Calu3 (cell line): ENCODE measurements around the gene FGF18. TPM values are rescaled to one million over a fixed set of nuclear protein-coding genes. Genes with fewer than 3 reads are reported as not detected.
"Not testable (repeated sequence)": the region's sequence is repeated elsewhere in the genome, so short reads cannot be mapped to it uniquely, and the experiment has no call there.

Experiments
- Bru-seq: library from RNA; stranded (reverse); fragments of 400-500 nt; gene quantifications from one replicate; lab custom pipeline; 2021; lab: Mats Ljungman, UMichigan
- BruChase-seq, 2 experiments: library from RNA; stranded (reverse); fragments of 400-500 nt; gene quantifications; one replicate each; lab custom pipeline; 2021; lab: Mats Ljungman, UMichigan
- BruUV-seq: library from RNA; stranded (reverse); fragments of 400-500 nt; replicated peaks from 2 replicates; lab custom pipeline; 2021; lab: Mats Ljungman, UMichigan
- CTCF ChIA-PET: fragments of 300-600 bp; sonication (Branson Sonifier 250); formaldehyde crosslinking; loops from one replicate; lab custom pipeline; 2022; ENCODE audit warnings: antibody characterized with exemption; lab: Charles Lee
- DNase-seq: peaks from one replicate; pipeline ENCODE4 v3.0.0; 2022
- H3K27ac Mint-ChIP-seq: one replicate; pipeline ENCODE4 v1.8.0; 2022; ENCODE audit warnings: mixed read lengths; ENCODE audit not compliant: unreplicated experiment
- H3K27me3 Mint-ChIP-seq: one replicate; pipeline ENCODE4 v1.8.0; 2022; ENCODE audit warnings: mixed read lengths; ENCODE audit not compliant: unreplicated experiment
- H3K36me3 Mint-ChIP-seq: one replicate; pipeline ENCODE4 v1.8.0; 2022; ENCODE audit warnings: mild to moderate bottlenecking, moderate library complexity, mixed read lengths; ENCODE audit not compliant: insufficient read depth, unreplicated experiment
- H3K4me1 Mint-ChIP-seq: one replicate; pipeline ENCODE4 v1.8.0; 2022; ENCODE audit warnings: mild to moderate bottlenecking, low read depth, mixed read lengths; ENCODE audit not compliant: unreplicated experiment
- H3K4me3 Mint-ChIP-seq: one replicate; pipeline ENCODE4 v1.8.0; 2022; ENCODE audit warnings: mild to moderate bottlenecking, low read depth, moderate library complexity, mixed read lengths; ENCODE audit not compliant: unreplicated experiment
- H3K9me3 Mint-ChIP-seq: one replicate; pipeline ENCODE4 v1.8.0; 2022; ENCODE audit warnings: low read depth, mixed read lengths; ENCODE audit not compliant: unreplicated experiment
- CTCF ChIP-seq: fragments of 200-600 bp; IDR thresholded peaks from one replicate; pipeline ENCODE4 v1.8.0; 2022; ENCODE audit warnings: antibody characterized with exemption; ENCODE audit not compliant: unreplicated experiment
- intact Hi-C: fragments of 100-400 bp; cut with micrococcal nuclease; formaldehyde crosslinking; loops from one replicate; pipeline ENCODE4 v1.10.0; 2022; ENCODE audit not compliant: unreplicated experiment
- long read RNA-seq: library from polyadenylated mRNA; stranded (forward); transcript quantifications from one replicate; pipeline ENCODE4 v2.0.0, GENCODE V29; 2022
- total RNA-seq: library from RNA; stranded (reverse); gene quantifications from 2 replicates; pipeline ENCODE4 v1.2.3, GENCODE V29; 2022

The FGF18 gene
- total RNA-seq (0.61 and 0.76 TPM in 2 replicates), Bru-seq, nascent RNA (percentile 51 among the genes with signal in this experiment), BruChase-seq, experiment 1, labeled RNA remaining after a 6-hour chase (percentile 32 among the genes with signal in this experiment), BruChase-seq, experiment 2, labeled RNA remaining after a 2-hour chase (percentile 41 among the genes with signal in this experiment)
- long read RNA-seq, result 0 reads

- Mint-ChIP-seq H3K27ac (peak within 1 kb of the TSS; percentile 65), H3K4me1 (peaks cover 32% of the 10 kb centered on the region), H3K9me3 (no peaks in the 10 kb centered on the region), H3K36me3 (peaks cover 46% of the 10 kb centered on the region), H3K27me3 (peaks cover 26% of the 10 kb centered on the region), H3K4me3 (peak within 1 kb of the TSS; percentile 88)
- peak; percentile 69 for DNase-seq
- BruUV-seq, result no TSS peak
- no peak for TF ChIP-seq CTCF
- CTCF ChIA-PET, result interaction anchor here (0.5 to 1.4 kb wide), 11 partner anchors 8 to 1586 kb away, joined by 3 to 4 read pairs (median 3); partner anchors contain the start of gene FBXW11
- intact Hi-C loops, result loop anchor here (5.0 to 10.0 kb wide), 2 partner anchors 186 to 428 kb away; no protein-coding TSS in a partner anchor
Measured at GRCh38 chr5:171418982-171419687, at the start of gene FGF18. Gene FGF18, plus strand, starts transcription at chr5:171419647. Its CDS starts 553 bp downstream, at chr5:171420200.

GRCh38 chr5:171369898-171370297, 49.5 kb upstream of the FGF18 start:
- no TSS peak for BruUV-seq
- no peak for TF ChIP-seq CTCF
- Mint-ChIP-seq H3K9me3 (no peaks in the 10 kb centered on the region), H3K27ac (no peak overlapping the region), H3K27me3 (peaks cover 9% of the 10 kb centered on the region), H3K4me1 (no peaks in the 10 kb centered on the region), H3K4me3 (no peak overlapping the region), H3K36me3 (no peaks in the 10 kb centered on the region)
- DNase-seq, result no peak
- CTCF ChIA-PET, result no interaction called here
- intact Hi-C loops, result no loop called here

GRCh38 chr5:171370881-171371280, 48.6 kb upstream of the FGF18 start:
- intact Hi-C loops, H3K36me3 Mint-ChIP-seq, H3K4me3 Mint-ChIP-seq, BruUV-seq, H3K27me3 Mint-ChIP-seq, H3K4me1 Mint-ChIP-seq, H3K27ac Mint-ChIP-seq, H3K9me3 Mint-ChIP-seq: not testable (repeated sequence)
- peak; percentile 23 for DNase-seq
- TF ChIP-seq CTCF, result peak; percentile 22
- CTCF ChIA-PET, result interaction anchor here (0.6 to 1.2 kb wide), 3 partner anchors 17 to 857 kb away, joined by 3 to 5 read pairs (median 3); no protein-coding TSS in a partner anchor

GRCh38 chr5:171371326-171371725, 48.1 kb upstream of the FGF18 start:
- Mint-ChIP-seq H3K4me1 (no peaks in the 10 kb centered on the region), H3K4me3 (no peak overlapping the region), H3K27me3 (no peaks in the 10 kb centered on the region), H3K36me3 (no peaks in the 10 kb centered on the region), H3K27ac (no peak overlapping the region), H3K9me3 (no peaks in the 10 kb centered on the region)
- BruUV-seq, result no TSS peak
- no peak for TF ChIP-seq CTCF
- intact Hi-C loops, result no loop called here
- CTCF ChIA-PET, result interaction anchor here (0.6 to 1.2 kb wide), 3 partner anchors 17 to 856 kb away, joined by 3 to 5 read pairs (median 3); no protein-coding TSS in a partner anchor
- DNase-seq, result no peak
